ENCODE measurements around the gene OR5AU1.
A peak's percentile ranks its signal among the peaks of the same experiment; 100 is the strongest.

Gene OR5AU1

GRCh38 chr14:21107283-21107800 is 48.5 kb downstream of the OR5AU1 start:
- DNase-seq (ENCODE audit: low read depth in 2 of 2), result no peak

- DNase-seq (ENCODE audit: low read depth in 2 of 2), result peak; percentile 58 to 62
Measured at GRCh38 chr14:21106498-21107282, 49.2 kb downstream of the OR5AU1 start.

- no peak for DNase-seq (ENCODE audit: low read depth in 2 of 2)
Measured at GRCh38 chr14:21106176-21106497, 49.7 kb downstream of the OR5AU1 start.

GRCh38 chr14:21105095-21105494 is 50.8 kb downstream of the OR5AU1 start:
- DNase-seq (ENCODE audit: low read depth in 2 of 2), result no peak

Measured in stimulated activated CD8-positive, alpha-beta memory T cell treated with anti-CD3 and anti-CD28 coated beads, Interleukin-7, amount 100 ng/mL, for 4 hours (primary cell).